Measurements from ENCODE around the gene PROSER3. TPM values are rescaled to one million over a fixed set of nuclear protein-coding genes. Genes with fewer than 3 reads are reported as not detected.

PROSER3 gene
- total and polyA plus RNA-seq, 2 experiments from 2014 or later: 12.2 to 26.5 TPM

DNA sequence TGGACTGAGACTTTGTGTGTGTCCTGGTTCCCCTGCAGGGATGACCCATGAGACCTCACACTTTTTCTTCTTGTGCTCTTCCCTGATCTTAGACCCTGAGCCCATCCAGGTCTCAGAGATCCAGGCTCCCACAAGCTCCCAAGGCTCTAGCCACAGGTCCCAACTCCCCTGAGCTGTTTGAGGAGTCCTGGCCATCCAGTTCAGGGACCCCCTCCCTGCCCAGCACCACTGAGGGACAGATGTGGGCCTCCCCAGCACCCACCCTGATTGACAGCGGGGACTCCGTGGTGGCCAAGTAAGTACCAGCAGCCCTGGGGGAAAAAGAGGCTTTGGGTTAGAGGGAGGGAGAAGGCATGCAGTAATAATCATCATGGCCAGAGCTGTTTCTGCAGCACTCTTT is 1.7 kb downstream of the PROSER3 start:
- H3K9me3 ChIP-seq (ENCODE audit: low read depth): no peaks in the 10 kb centered on the region
- WGBS (ENCODE audit: low lambda C conversion rate, missing lambda C conversion rate): 96% methylated on average over 2 of the region's 2 CpGs
- no peak for TF ChIP-seq CTCF (IDR thresholded peaks at IDR 0.05; ENCODE audit: poor library complexity)
- TF ChIP-seq EZH2 (IDR thresholded peaks at IDR 0.05; ENCODE audit: borderline replicate concordance): no peak
- TF ChIP-seq EZH2phosphoT487 (IDR thresholded peaks at IDR 0.05; ENCODE audit: low read depth, severe bottlenecking, unreplicated experiment): no peak
- H3K27ac ChIP-seq: no peak overlapping the region
- H3K79me2 ChIP-seq: peaks cover 22% of the 10 kb centered on the region
- no peak overlapping the region for H3K4me3 ChIP-seq
- no peak overlapping the region for H2AFZ ChIP-seq
- peaks cover 2% of the 10 kb centered on the region for H3K27me3 ChIP-seq
- H3K9me2 ChIP-seq (replicated peaks; ENCODE audit: insufficient read depth): no peaks in the 10 kb centered on the region
- no peaks in the 10 kb centered on the region for H3K36me3 ChIP-seq (replicated peaks; ENCODE audit: insufficient read depth, low read depth)
- H4K20me1 ChIP-seq (ENCODE audit: insufficient read depth, poor library complexity, severe bottlenecking): no peaks in the 10 kb centered on the region
- no peak for DNase-seq (ENCODE audit: low spot score)
- H3K4me1 ChIP-seq (ENCODE audit: insufficient read depth): peaks cover 28% of the 10 kb centered on the region
- no peak overlapping the region for H3K4me2 ChIP-seq

- Histone ChIP-seq H3K4me2 (no peak overlapping the region), H3K27me3 (no peaks in the 10 kb centered on the region), H2AFZ (no peak overlapping the region), H3K27ac (no peak overlapping the region), H3K4me3 (no peak overlapping the region), H3K9me2 (replicated peaks; ENCODE audit: insufficient read depth) (no peaks in the 10 kb centered on the region), H3K36me3 (replicated peaks; ENCODE audit: insufficient read depth, low read depth) (no peaks in the 10 kb centered on the region), H3K4me1 (ENCODE audit: insufficient read depth) (peaks cover 18% of the 10 kb centered on the region), H4K20me1 (ENCODE audit: insufficient read depth, poor library complexity, severe bottlenecking) (no peaks in the 10 kb centered on the region), H3K79me2 (peaks cover 22% of the 10 kb centered on the region), H3K9me3 (ENCODE audit: low read depth) (no peaks in the 10 kb centered on the region)
- TF ChIP-seq EZH2 (IDR thresholded peaks at IDR 0.05; ENCODE audit: borderline replicate concordance): no peak
- TF ChIP-seq CTCF (IDR thresholded peaks at IDR 0.05; ENCODE audit: poor library complexity): no peak
- TF ChIP-seq EZH2phosphoT487 (IDR thresholded peaks at IDR 0.05; ENCODE audit: low read depth, severe bottlenecking, unreplicated experiment): no peak
- WGBS (ENCODE audit: low lambda C conversion rate, missing lambda C conversion rate): 97% methylated on average over 4 of the region's 4 CpGs
- no peak for DNase-seq (ENCODE audit: low spot score)
Observed at GRCh38 chr19:35760711-35761349, 2.9 kb downstream of the PROSER3 start.

GRCh38 chr19:35764432-35765315 is 6.7 kb downstream of the PROSER3 start:
- Histone ChIP-seq H3K79me2 (peaks cover 11% of the 10 kb centered on the region), H3K27ac (no peak overlapping the region), H3K9me2 (replicated peaks; ENCODE audit: insufficient read depth) (no peaks in the 10 kb centered on the region), H3K4me2 (no peak overlapping the region), H3K36me3 (replicated peaks; ENCODE audit: insufficient read depth, low read depth) (no peaks in the 10 kb centered on the region), H3K27me3 (no peaks in the 10 kb centered on the region), H3K4me1 (ENCODE audit: insufficient read depth) (no peaks in the 10 kb centered on the region), H3K4me3 (no peak overlapping the region), H2AFZ (no peak overlapping the region), H4K20me1 (ENCODE audit: insufficient read depth, poor library complexity, severe bottlenecking) (no peaks in the 10 kb centered on the region), H3K9me3 (ENCODE audit: low read depth) (no peaks in the 10 kb centered on the region)
- no peak for DNase-seq (ENCODE audit: low spot score)
- TF ChIP-seq CTCF (IDR thresholded peaks at IDR 0.05; ENCODE audit: poor library complexity) (no peak), EZH2phosphoT487 (IDR thresholded peaks at IDR 0.05; ENCODE audit: low read depth, severe bottlenecking, unreplicated experiment) (no peak), EZH2 (IDR thresholded peaks at IDR 0.05; ENCODE audit: borderline replicate concordance) (no peak)
- WGBS (ENCODE audit: low lambda C conversion rate, missing lambda C conversion rate): 93% methylated on average over 15 of the region's 17 CpGs
